ENCODE data around the gene PARD3. TPM values are rescaled to one million over a fixed set of nuclear protein-coding genes. Genes with fewer than 3 reads are reported as not detected.
"Not testable (repeated sequence)": the region's sequence is repeated elsewhere in the genome, so short reads cannot be mapped to it uniquely, and the experiment has no call there.

The PARD3 gene
- total RNA-seq, 1 donor from 2014 or later, result 98.2 TPM

- no peak for TF ChIP-seq CTCF (IDR thresholded peaks at IDR 0.05; ENCODE audit: insufficient read depth, low read length, severe bottlenecking)
- H3K4me3 ChIP-seq (ENCODE audit: low read depth, low read length), result no peak overlapping the region
These were observed 422.4 kb downstream of the PARD3 start for GRCh38 chr10:34392641-34393170.

GRCh38 chr10:34391168-34391567, 423.9 kb downstream of the PARD3 start:
- not testable (repeated sequence) for H3K27me3 ChIP-seq (ENCODE audit: control insufficient read depth, insufficient read depth, low read length); H3K36me3 ChIP-seq (ENCODE audit: control insufficient read depth, insufficient read depth, low read length); DNase-seq (ENCODE audit: low read depth); H3K4me3 ChIP-seq (ENCODE audit: low read depth, low read length); FAIRE-seq

More at GRCh38 chr10:34392641-34393170, 422.4 kb downstream of the PARD3 start:
- H3K27me3 ChIP-seq (ENCODE audit: control insufficient read depth, insufficient read depth, low read length), result no peaks in the 10 kb centered on the region
- H3K36me3 ChIP-seq (ENCODE audit: control insufficient read depth, insufficient read depth, low read length), result no peaks in the 10 kb centered on the region
- FAIRE-seq (no peak), DNase-seq (ENCODE audit: low read depth) (no peak)

DNA sequence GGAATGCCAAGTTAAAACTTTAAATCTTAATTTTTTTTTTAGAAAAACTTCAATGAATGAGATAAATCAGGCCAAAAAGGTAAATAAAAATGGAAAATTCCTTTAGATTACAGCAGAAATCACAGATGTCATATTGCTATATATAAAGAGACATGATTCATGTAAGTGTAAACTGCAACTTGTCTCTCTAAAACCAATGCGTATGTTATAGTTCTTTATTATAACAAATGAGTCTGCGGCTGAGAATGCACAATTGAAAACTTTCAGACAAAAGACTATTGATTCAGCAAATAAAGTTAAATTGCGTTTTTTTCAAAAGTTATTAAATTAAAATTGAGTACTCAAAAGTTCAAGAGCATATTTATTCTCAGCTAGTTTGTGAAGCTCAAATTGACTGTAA, 425.3 kb downstream of the PARD3 start:
- no peak for FAIRE-seq
- no peak for TF ChIP-seq CTCF (IDR thresholded peaks at IDR 0.05; ENCODE audit: insufficient read depth, low read length, severe bottlenecking)
- no peaks in the 10 kb centered on the region for H3K27me3 ChIP-seq (ENCODE audit: control insufficient read depth, insufficient read depth, low read length)
- no peaks in the 10 kb centered on the region for H3K36me3 ChIP-seq (ENCODE audit: control insufficient read depth, insufficient read depth, low read length)
- no peak for DNase-seq (ENCODE audit: low read depth)
- H3K4me3 ChIP-seq (ENCODE audit: low read depth, low read length), result no peak overlapping the region

GRCh38 chr10:34386921-34387320, 428.2 kb downstream of the PARD3 start:
- no peak for FAIRE-seq
- no peak for DNase-seq (ENCODE audit: low read depth)
- TF ChIP-seq CTCF (IDR thresholded peaks at IDR 0.05; ENCODE audit: insufficient read depth, low read length, severe bottlenecking), result no peak
- Histone ChIP-seq H3K4me3 (ENCODE audit: low read depth, low read length) (no peak overlapping the region), H3K27me3 (ENCODE audit: control insufficient read depth, insufficient read depth, low read length) (no peaks in the 10 kb centered on the region), H3K36me3 (ENCODE audit: control insufficient read depth, insufficient read depth, low read length) (no peaks in the 10 kb centered on the region)

DNA sequence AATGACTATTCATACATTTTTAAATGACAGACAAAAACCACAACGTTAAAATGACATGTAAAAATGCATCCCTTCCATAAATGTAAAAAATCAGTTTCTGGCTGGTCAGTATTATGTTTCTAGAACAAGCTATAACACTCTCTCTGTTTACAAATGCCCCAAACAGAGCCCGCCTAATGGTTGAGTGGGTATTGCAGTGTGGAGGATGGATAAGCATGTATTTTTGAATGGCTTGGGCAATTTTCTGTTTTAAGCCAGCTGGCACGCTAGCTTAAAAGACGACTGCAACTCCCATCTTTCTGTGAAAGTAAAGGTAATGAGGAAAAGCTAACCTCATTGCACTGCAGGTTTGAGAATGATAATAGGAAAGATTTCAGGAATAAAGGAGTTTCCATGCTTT, 430.7 kb downstream of the PARD3 start:
- no peak for DNase-seq (ENCODE audit: low read depth)
- Histone ChIP-seq H3K4me3 (ENCODE audit: low read depth, low read length) (no peak overlapping the region), H3K36me3 (ENCODE audit: control insufficient read depth, insufficient read depth, low read length) (peaks cover 3% of the 10 kb centered on the region), H3K27me3 (ENCODE audit: control insufficient read depth, insufficient read depth, low read length) (no peaks in the 10 kb centered on the region)
- FAIRE-seq, result no peak
- no peak for TF ChIP-seq CTCF (IDR thresholded peaks at IDR 0.05; ENCODE audit: insufficient read depth, low read length, severe bottlenecking)

GRCh38 chr10:34382626-34383025, 432.5 kb downstream of the PARD3 start:
- no peak for TF ChIP-seq CTCF (IDR thresholded peaks at IDR 0.05; ENCODE audit: insufficient read depth, low read length, severe bottlenecking)
- peaks cover 3% of the 10 kb centered on the region for H3K36me3 ChIP-seq (ENCODE audit: control insufficient read depth, insufficient read depth, low read length)
- no peaks in the 10 kb centered on the region for H3K27me3 ChIP-seq (ENCODE audit: control insufficient read depth, insufficient read depth, low read length)
- DNase-seq (ENCODE audit: low read depth) (no peak), FAIRE-seq (no peak)
- H3K4me3 ChIP-seq (ENCODE audit: low read depth, low read length), result no peak overlapping the region
